Neural cell (in vitro differentiated cells): ENCODE results near the gene CD68. TPM values are rescaled to one million over a fixed set of nuclear protein-coding genes. Genes with fewer than 3 reads are reported as not detected.

ENCODE experiments used
- H2AFZ ChIP-seq: fragments of 200-600, 300-800 bp; sonication (generic), shearing (Covaris generic); 2 replicates; pipeline ENCODE4 v1.6.0; 2014; ENCODE audit warnings: low read depth, mild to moderate bottlenecking, antibody characterized with exemption, low read length, moderate library complexity
- H3F3A ChIP-seq: fragments of 200-600 bp; shearing (Covaris generic); 2 replicates; pipeline ENCODE4 v1.6.1; 2016; ENCODE audit warnings: mild to moderate bottlenecking, moderate library complexity, mixed read lengths, antibody characterized with exemption, low read length; ENCODE audit not compliant: insufficient read depth, poor library complexity, severe bottlenecking
- H3K27ac ChIP-seq: fragments of 200-600, 300-800 bp; sonication (generic), shearing (Covaris generic); 2 replicates; pipeline ENCODE4 v1.5.1; 2014; ENCODE audit warnings: mild to moderate bottlenecking, low read length, moderate library complexity
- H3K27me3 ChIP-seq: fragments of 300-800, 200-600 bp; sonication (generic), shearing (Covaris generic); 2 replicates; pipeline ENCODE4 v1.6.0; 2014; ENCODE audit warnings: mild to moderate bottlenecking, low read depth, low read length, moderate library complexity; ENCODE audit not compliant: insufficient read depth
- H3K36me3 ChIP-seq: fragments of 300-800, 200-600 bp; sonication (generic), shearing (Covaris generic); 2 replicates; pipeline ENCODE4 v1.5.1; 2014; ENCODE audit warnings: mild to moderate bottlenecking, antibody characterized with exemption, low read length, moderate library complexity; ENCODE audit not compliant: insufficient read depth
- H3K4me2 ChIP-seq: fragments of 300-800, 200-600 bp; sonication (generic), shearing (Covaris generic); 2 replicates; pipeline ENCODE4 v1.6.0; 2014; ENCODE audit warnings: mild to moderate bottlenecking, low read length
- H3K4me3 ChIP-seq: fragments of 300-800, 200-600 bp; sonication (generic), shearing (Covaris generic); 2 replicates; pipeline ENCODE4 v1.5.1; 2014; ENCODE audit warnings: mild to moderate bottlenecking, low read length, moderate library complexity
- H3K79me2 ChIP-seq: fragments of 200-600 bp; shearing (Covaris generic); replicated peaks from 2 replicates; pipeline ENCODE4 v1.6.0; 2014; ENCODE audit warnings: mild to moderate bottlenecking, low read length, moderate library complexity; ENCODE audit not compliant: insufficient read depth
- H3K9ac ChIP-seq: fragments of 300-800, 200-600 bp; sonication (generic), shearing (Covaris generic); 2 replicates; pipeline ENCODE4 v1.6.1; 2016; ENCODE audit warnings: mild to moderate bottlenecking, low read length, mixed read lengths
- H3K9me2 ChIP-seq: fragments of 200-600 bp; shearing (Covaris generic); 2 replicates; pipeline ENCODE4 v1.6.1; 2016; ENCODE audit warnings: mild to moderate bottlenecking, low read length, mixed read lengths; ENCODE audit not compliant: insufficient read depth
- H3K9me3 ChIP-seq: fragments of 200-600, 300-800 bp; sonication (generic), shearing (Covaris generic); 2 replicates; pipeline ENCODE4 v1.6.1; 2016; ENCODE audit warnings: mild to moderate bottlenecking, mixed run types, low read length, moderate library complexity, mixed read lengths
- H4K20me1 ChIP-seq: fragments of 200-600 bp; shearing (Covaris generic); 2 replicates; pipeline ENCODE4 v1.6.1; 2016; ENCODE audit warnings: mild to moderate bottlenecking, mixed run types; ENCODE audit not compliant: insufficient read depth
- EP300 ChIP-seq: fragments of 450-650 bp; conservative IDR thresholded peaks from 2 replicates; pipeline ENCODE4 v1.6.1; 2014; ENCODE audit warnings: antibody characterized with exemption, mild to moderate bottlenecking, moderate library complexity; ENCODE audit not compliant: poor library complexity, severe bottlenecking
- EZH2 ChIP-seq: fragments of 200-600, 300-800 bp; shearing (Covaris generic), sonication (generic); IDR thresholded peaks from 2 replicates; pipeline ENCODE4 v1.6.1; 2014; ENCODE audit warnings: antibody characterized with exemption, low read length, borderline replicate concordance, mild to moderate bottlenecking; ENCODE audit not compliant: insufficient read depth, poor library complexity, severe bottlenecking
- MXI1 ChIP-seq: fragments of 450-650 bp; conservative IDR thresholded peaks from 2 replicates; pipeline ENCODE4 v1.6.1; 2014; ENCODE audit warnings: antibody characterized with exemption, mild to moderate bottlenecking; ENCODE audit not compliant: poor library complexity, severe bottlenecking
- POLR2AphosphoS5 ChIP-seq: IDR thresholded peaks from 2 replicates; pipeline ENCODE4 v1.6.1; 2012
- RAD21 ChIP-seq: fragments of 450-650 bp; conservative IDR thresholded peaks from 2 replicates; pipeline ENCODE4 v1.6.1; 2014; ENCODE audit warnings: antibody characterized with exemption, mild to moderate bottlenecking, moderate library complexity
- SMC3 ChIP-seq: fragments of 450-650 bp; conservative IDR thresholded peaks from 2 replicates; pipeline ENCODE4 v1.6.1; 2014; ENCODE audit warnings: antibody characterized with exemption, mild to moderate bottlenecking, moderate library complexity; ENCODE audit not compliant: poor library complexity
- TAF1 ChIP-seq: IDR thresholded peaks from 2 replicates; pipeline ENCODE4 v1.6.1; 2012; ENCODE audit warnings: low read depth
- polyA plus RNA-seq: library from polyadenylated mRNA; depleted of rRNA; stranded (reverse); fragments of >200 nt; gene quantifications from 2 replicates; pipeline ENCODE4 v1.2.3, GENCODE V29; 2014
- TF ChIP-seq, protein P1 (sequence below): IDR thresholded peaks from 2 replicates; pipeline ENCODE4 v1.6.1; 2012; ENCODE audit warnings: borderline replicate concordance
- TF ChIP-seq, protein P2 (sequence below): fragments of 450-650 bp; IDR thresholded peaks from 2 replicates; pipeline ENCODE4 v1.5.1; 2014; ENCODE audit warnings: antibody characterized with exemption, mild to moderate bottlenecking, moderate library complexity; ENCODE audit not compliant: poor library complexity, severe bottlenecking

Gene CD68
- polyA plus RNA-seq, 1 donor from 2014 or later: not detected

DNA sequence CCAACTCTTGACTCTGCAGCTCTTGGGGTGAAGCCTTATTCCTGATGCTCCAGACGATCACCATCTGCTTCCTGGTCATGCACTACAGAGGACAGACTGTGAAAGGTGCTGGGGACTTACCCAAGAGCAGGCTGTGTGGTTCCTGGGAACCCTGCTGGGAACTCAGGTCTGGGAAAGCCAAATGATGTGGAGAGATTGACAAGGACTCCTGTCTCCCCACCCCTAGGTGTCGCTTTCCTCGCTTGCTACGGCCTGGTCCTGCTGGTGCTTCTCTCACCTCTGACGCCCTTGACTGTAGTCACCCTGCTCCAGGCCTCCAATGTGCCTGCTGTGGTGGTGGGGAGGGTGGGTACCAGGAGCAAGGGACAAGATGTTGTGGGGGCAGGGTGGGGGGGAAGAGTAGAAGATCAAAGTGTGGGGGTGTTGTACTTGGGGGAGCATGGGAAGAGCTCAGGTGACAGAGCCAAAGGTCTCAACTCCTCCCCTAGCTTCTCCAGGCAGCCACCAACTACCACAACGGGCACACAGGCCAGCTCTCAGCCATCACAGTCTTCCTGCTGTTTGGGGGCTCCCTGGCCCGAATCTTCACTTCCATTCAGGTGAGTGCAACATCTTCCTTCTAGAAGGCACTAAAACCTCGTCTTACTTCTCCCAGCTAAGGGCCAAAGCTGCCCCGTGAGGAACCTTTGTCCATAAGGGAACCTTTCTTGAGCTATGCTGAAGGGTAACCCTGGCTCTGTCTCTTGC lies 7.4 kb downstream of the CD68 start:
- Histone ChIP-seq H3K9ac (no peak overlapping the region), H3K9me3 (no peaks in the 10 kb centered on the region), H3K4me2 (no peak overlapping the region), H3K79me2 (no peaks in the 10 kb centered on the region), H3K36me3 (no peaks in the 10 kb centered on the region), H3K27ac (no peak overlapping the region), H3K4me3 (no peak overlapping the region), H4K20me1 (no peaks in the 10 kb centered on the region), H3K9me2 (no peaks in the 10 kb centered on the region), H3F3A (no peaks in the 10 kb centered on the region), H3K27me3 (no peaks in the 10 kb centered on the region), H2AFZ (no peak overlapping the region)
- TF ChIP-seq TAF1 (no peak), EZH2 (no peak), EP300 (no peak), POLR2AphosphoS5 (no peak)
- TF ChIP-seq, protein P1, sequence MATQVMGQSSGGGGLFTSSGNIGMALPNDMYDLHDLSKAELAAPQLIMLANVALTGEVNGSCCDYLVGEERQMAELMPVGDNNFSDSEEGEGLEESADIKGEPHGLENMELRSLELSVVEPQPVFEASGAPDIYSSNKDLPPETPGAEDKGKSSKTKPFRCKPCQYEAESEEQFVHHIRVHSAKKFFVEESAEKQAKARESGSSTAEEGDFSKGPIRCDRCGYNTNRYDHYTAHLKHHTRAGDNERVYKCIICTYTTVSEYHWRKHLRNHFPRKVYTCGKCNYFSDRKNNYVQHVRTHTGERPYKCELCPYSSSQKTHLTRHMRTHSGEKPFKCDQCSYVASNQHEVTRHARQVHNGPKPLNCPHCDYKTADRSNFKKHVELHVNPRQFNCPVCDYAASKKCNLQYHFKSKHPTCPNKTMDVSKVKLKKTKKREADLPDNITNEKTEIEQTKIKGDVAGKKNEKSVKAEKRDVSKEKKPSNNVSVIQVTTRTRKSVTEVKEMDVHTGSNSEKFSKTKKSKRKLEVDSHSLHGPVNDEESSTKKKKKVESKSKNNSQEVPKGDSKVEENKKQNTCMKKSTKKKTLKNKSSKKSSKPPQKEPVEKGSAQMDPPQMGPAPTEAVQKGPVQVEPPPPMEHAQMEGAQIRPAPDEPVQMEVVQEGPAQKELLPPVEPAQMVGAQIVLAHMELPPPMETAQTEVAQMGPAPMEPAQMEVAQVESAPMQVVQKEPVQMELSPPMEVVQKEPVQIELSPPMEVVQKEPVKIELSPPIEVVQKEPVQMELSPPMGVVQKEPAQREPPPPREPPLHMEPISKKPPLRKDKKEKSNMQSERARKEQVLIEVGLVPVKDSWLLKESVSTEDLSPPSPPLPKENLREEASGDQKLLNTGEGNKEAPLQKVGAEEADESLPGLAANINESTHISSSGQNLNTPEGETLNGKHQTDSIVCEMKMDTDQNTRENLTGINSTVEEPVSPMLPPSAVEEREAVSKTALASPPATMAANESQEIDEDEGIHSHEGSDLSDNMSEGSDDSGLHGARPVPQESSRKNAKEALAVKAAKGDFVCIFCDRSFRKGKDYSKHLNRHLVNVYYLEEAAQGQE: no peak

- H2AFZ ChIP-seq: no peak overlapping the region
- H3K4me2 ChIP-seq: no peak overlapping the region
- no peaks in the 10 kb centered on the region for H3F3A ChIP-seq
- no peak overlapping the region for H3K9ac ChIP-seq
- H3K4me3 ChIP-seq: no peak overlapping the region
- no peaks in the 10 kb centered on the region for H3K36me3 ChIP-seq
- no peaks in the 10 kb centered on the region for H3K9me3 ChIP-seq
- no peaks in the 10 kb centered on the region for H4K20me1 ChIP-seq
- no peak overlapping the region for H3K27ac ChIP-seq
- H3K27me3 ChIP-seq: no peaks in the 10 kb centered on the region
- H3K79me2 ChIP-seq: no peaks in the 10 kb centered on the region
- no peaks in the 10 kb centered on the region for H3K9me2 ChIP-seq
- no peak for TF ChIP-seq EP300
- no peak for TF ChIP-seq POLR2AphosphoS5
- TF ChIP-seq, protein P2, sequence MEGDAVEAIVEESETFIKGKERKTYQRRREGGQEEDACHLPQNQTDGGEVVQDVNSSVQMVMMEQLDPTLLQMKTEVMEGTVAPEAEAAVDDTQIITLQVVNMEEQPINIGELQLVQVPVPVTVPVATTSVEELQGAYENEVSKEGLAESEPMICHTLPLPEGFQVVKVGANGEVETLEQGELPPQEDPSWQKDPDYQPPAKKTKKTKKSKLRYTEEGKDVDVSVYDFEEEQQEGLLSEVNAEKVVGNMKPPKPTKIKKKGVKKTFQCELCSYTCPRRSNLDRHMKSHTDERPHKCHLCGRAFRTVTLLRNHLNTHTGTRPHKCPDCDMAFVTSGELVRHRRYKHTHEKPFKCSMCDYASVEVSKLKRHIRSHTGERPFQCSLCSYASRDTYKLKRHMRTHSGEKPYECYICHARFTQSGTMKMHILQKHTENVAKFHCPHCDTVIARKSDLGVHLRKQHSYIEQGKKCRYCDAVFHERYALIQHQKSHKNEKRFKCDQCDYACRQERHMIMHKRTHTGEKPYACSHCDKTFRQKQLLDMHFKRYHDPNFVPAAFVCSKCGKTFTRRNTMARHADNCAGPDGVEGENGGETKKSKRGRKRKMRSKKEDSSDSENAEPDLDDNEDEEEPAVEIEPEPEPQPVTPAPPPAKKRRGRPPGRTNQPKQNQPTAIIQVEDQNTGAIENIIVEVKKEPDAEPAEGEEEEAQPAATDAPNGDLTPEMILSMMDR: no peak
- TF ChIP-seq EZH2: no peak
- no peak for TF ChIP-seq MXI1
- no peak for TF ChIP-seq SMC3
- TF ChIP-seq RAD21: no peak
- no peak for TF ChIP-seq TAF1
- TF ChIP-seq, protein P1: no peak
Observed at GRCh38 chr17:7587420-7588151, 8.1 kb downstream of the CD68 start.
